GM19455 (cell line): Measurements from ENCODE around the gene INPP4B.

ENCODE experiments used
- ATAC-seq: cut with Tn5 transposase; IDR thresholded peaks from one replicate; pipeline ENCODE4 v1.9.1; 2021; ENCODE audit not compliant: unreplicated experiment

The INPP4B gene

DNA sequence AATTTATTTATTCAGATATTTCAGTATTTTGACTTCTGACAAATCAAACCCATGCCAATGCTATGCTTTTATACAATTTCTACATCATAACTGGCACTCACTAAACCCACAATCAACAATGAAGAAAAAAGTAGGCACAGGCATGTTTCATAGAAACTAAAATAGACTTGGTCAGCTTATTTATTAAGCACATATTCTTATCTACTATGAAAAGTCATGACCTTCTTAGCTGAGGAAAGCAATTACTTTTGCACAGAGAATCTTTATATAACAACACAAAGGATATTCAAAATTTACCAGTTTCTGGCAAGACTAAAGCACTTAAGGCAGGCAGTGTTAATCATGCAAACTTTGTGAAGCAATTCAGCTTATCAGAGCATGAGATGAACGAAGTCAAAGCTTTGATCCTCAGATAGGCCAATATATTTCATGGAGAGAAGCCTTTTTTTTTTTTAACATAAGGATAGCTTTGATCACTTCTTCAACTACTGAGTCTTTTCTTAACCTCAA lies 490.6 kb downstream of the INPP4B start:
- ATAC-seq = no peak

DNA sequence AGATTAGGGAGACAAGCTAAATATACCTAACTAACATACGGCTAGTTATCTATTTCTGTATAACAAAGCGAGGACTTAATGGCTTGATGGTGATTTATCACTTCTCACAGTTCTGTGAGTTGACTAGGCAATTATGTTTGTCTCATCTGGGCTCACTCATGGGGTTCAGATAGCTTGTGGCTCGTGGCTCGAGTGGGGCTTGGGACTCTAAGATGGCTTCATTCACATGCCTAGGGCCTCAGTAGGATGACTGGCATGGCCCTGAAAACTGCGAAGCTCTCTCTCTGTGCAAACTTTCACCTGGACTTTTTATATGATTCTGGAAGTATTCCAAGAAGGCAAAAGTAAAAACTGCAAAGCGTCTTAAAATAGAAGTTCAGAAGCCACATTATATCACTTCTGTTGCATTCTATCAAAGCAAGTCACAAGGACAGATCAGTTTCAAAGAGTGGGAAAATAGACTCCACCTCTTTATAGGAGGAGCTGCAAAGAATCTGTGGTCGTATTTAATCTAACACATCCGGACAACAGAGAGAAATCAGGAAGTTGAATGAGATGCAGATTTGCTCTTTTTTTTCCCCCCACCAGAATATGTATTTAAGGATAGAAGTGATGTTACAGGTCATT lies 491.2 kb downstream of the INPP4B start:
- no peak for ATAC-seq

DNA sequence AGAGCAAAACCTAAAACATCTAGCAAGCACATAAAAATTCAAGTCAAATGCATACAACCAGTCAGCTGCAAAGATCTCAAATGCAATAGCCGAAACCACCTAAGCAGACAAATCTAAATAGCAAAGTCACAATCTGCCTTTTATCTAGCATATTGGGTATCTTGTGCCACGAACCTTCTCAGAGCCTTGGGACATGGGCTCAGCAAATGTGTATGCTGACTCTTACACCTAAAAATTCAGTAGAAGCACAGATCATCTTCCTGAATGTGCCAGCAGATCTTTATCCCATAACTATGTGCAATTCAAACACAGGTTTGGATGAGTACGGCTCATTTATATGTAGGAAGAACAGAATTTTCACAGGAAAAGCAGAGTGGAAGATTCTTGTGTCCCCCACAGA lies 492.1 kb downstream of the INPP4B start:
- no peak for ATAC-seq

DNA sequence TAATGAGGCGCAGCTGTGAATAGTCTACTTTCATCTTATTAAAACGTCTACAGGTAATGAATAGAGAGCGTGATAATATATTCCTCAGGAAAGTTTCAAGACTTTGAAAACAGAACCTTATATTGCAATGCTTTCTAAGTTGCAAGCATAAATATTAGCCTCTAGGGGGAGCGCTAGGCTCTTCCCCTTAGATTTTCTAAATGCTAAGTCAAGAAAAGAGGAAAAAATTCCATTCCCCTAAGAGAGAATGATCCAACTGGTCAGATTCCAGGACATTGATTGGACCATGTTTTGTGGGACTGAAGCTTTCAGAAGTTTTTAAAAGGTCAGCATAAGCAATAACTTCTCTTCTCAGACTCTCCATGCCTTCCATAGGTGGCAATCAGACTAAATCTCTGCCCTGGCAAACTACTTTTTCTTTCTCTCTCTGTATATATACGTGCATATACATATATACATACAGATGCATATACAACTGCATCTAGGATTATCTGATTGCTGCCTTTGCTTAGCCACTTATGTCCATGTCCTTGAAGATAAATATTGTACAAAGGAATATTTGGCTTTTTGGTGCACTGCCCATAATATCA lies 492.9 kb downstream of the INPP4B start:
- ATAC-seq = peak; percentile 73

DNA sequence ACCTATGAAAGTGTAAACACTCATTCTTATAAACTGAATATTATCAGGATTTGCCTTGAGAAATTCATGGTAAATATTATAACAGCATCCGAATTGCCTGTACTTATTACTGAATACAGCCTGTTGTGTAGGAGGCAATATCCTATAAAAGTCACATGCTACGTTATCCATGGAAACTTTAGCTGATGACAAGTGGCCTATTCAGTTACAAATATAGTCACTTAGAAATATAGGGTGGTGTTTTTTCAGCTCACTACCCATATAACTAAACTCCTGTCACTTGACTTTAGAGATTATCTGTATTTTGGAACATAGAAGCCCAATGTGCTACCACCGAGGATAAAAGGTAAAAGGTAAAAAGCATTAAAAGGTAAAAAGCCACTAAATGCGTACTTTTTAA lies 493.4 kb downstream of the INPP4B start:
- ATAC-seq = no peak

DNA sequence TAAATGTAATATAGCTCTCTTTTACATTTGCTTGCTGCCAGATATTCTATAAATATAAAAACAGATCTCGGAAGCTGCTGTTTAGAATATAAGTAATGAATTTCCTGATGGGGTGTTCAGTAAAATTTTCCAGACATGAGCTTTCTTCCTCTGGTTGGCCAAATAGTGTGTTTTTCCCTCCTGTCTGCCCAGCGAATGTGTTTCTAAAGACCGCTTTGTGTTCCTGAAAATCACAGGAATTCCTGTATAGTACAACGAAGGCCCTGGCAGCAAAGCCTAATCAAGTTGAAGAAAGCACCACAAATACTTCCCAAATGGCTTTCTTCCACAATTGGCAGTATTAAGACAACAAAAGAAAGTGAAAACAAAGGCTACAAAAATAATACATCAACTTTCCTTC lies 494.1 kb downstream of the INPP4B start:
- no peak for ATAC-seq

DNA sequence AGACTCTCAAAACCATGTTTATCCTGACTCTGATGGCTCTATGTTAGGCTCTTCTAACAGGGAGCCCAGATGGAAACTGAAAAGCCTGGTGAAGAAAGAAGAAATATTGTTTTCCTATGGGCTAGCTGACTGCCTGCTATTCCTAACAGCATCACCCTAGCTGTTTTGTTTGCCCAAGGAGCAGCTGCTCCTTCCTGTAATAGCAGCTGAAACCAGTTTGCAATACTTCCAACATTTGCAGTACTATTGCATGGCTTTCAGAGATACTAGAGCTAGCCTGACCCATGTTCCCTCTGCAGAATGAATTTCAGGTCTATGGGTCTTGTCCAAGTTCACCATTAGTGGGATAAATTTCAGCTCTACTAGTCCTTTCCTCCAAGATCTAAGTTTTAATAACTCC lies 495.2 kb downstream of the INPP4B start:
- ATAC-seq = no peak

DNA sequence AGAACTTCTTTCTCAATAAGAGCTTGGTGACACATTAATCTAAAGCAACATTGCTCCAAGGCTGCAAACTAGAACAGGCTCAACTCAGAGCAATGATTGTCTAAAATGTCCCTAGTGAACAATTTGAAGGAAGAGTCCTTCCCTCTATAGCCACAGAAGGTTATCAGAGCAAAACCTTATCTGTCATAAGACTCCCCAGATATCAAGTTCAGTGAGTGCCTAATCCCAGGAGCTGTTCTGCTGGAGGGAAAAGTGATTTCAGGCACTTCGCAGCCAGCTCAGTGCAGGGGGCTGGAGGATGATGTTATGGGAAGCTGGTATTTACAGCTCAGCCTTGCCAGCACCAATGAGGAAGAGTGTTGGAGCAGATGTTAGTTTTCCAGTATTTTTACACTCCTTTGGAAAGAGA lies 497.5 kb downstream of the INPP4B start:
- ATAC-seq = no peak

DNA sequence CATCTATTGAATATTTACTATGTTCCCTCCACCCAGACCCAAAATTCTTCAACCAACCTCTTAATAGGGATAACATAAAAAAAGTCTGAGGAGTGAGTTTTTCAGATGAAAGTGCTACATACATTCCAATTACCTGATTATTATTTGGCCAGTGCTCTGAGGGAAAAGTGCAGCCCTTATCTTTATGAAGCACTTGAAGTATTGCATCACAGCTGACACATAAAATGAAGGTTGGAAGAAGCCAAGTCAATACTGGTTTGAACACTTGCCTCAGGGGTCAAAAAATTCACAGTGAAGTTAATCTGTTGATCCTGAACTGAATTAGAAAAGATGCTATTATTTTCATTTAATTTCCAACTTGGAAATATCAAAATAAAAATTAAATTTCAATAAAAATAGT lies 498.9 kb downstream of the INPP4B start:
- no peak for ATAC-seq

DNA sequence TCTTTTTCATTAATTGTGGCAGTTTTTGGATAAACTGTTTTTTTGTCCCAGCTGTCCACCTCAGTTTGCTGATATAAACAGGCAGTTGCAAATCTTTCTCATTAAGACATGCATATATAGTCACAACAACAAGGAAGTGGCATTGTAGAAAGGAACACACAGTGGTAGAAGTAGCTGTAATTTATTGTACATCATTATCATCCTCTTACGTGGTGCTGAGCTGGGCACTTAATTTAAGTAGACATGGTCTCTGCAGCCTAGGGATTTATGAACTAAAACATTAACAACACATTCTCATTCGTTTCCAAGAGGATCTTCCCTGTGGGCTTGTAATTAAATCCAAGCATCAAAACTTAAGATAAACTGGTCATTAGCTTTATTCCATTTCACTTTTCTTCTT lies 500.2 kb downstream of the INPP4B start:
- no peak for ATAC-seq

DNA sequence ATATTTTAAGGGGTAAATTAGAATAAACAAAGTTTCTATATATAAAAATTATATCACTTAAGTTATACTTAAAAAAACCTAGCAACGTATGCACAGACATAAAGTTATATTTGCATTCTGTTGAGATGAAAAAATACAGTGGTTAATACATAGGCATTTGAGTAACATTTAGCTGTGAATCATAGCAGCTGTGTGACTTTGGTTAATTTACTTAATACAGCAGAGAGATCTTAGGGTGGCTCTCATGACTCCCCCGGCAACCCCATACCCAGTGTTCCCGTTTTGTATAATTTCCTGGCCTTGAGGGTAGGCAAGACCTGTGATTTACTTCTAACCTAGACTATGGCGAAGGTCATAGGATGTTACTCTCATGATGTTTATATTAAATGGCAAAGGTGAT lies 504.8 kb downstream of the INPP4B start:
- ATAC-seq = no peak

DNA sequence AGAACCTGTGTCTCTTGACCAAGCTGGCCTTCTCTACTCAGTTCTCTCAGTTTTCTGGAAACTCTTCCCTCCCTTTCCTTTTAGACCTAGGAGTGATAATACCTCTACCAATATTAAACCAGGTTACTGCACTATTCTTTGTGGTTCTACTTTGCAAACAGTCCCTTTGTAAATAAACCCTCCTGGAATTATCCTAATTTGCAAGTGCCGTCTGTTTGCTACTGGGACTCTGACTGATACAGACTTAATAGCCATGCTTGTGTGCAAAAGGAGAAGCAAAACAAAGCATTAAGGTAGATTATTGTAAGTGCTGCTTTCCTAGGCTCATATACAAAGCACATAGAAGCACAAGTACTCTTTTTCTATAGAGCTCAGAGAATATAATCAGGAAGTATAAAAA lies 507.0 kb downstream of the INPP4B start:
- no peak for ATAC-seq

DNA sequence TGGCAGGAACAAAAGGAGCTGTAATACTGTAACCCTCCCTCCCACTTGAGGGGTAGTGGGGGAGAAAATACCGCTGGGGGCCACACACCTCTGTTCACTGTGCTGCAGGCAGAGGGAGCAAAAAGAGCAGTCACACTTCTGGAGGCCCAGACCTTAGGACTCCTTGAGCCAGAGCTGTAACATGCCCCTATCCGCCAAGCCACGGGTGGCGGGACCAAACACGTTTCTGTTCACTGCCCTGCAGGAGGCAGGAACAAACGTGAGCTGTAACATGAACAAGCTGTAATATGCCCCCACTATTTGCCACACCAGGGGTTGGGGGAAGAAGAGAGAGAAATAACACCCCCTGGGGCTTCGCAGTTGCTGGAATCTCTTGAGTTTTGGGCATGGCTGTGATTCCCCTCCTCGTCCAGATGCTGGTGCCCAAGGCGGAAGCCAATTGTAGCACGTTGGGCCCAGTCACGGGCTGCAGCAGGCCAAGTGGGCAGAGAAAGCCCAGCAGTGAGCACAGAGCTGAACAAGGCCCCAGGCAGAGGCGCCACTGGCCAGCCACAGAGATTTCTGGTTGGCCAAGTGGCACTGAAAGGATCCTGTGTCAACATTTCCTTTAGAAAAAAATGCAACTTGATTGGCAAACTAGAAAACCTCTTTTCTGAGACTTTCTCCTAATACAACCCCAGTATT lies 509.7 kb downstream of the INPP4B start:
- ATAC-seq = no peak

DNA sequence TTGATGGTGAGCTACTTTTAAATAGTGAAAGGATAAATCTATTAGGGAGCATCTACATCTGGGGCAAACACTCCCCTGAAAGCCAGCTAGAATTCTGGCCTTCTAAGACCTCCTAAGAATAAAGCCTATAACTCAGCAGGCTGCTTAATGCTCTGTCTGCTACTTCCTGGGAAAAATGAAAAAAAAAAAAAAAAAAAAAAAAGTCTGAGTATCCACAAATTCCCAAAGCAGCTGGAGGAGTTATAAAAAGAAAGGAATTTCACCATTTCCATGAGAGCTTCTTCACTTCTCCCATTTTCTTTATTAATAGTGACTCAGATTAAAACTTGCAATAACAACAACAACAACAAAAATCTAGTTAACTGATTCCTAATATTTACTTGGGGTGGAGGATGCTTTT lies 511.2 kb downstream of the INPP4B start:
- no peak for ATAC-seq

DNA sequence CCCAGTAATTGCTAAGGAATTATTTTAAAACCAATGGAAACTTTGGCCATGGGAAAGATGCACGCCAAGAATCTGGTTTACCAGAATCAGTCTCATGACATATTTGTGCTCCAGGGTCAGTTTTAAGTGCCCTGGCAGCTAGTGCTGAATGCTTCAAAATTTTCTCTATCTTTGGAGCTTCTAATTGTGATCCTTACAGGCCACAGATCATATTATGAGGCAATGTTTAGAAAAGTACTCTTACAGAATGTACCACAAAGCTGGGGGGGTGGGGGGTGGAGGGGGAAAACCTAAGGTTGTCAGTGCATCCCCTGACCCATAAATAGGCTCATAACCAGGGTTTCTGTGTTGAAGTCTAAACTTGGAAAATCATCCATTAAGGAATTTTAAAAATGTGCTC lies 514.5 kb downstream of the INPP4B start:
- ATAC-seq = no peak

DNA sequence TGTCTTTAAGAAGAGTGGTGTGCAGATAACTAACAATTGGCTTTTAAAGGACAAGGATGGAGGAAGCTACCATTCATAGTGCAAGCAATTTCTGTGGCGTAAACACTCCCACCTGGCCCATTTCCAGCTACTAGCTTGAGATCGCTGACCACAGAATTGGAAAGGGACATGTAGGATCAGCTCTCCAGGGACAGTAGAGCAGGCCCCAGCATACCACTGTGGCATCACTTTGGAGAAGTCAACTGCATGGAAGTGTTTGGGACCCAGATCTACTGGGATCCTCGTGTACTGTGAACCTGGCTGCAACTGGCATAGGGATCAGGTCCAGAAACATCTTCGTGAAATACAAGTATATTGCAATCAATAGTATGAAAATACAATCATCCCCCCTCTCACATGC lies 515.0 kb downstream of the INPP4B start:
- no peak for ATAC-seq

DNA sequence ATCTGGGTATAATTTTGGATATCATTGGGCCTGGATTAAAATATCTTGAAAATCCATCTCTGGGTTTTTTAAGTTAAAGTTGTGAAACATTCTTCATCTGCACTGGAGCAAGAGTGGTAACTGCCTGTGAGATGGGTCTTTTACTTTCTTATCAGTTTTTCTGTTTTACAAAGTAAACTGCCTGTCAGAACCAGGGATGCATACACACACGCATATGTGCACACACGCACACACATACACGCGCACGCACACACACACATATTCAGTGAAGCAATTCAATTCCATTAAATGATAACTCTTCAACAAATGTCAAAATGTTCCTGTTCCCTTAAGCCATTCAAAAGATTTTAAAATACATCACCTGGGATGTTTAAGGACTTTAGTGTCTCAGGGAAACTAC lies 515.8 kb downstream of the INPP4B start:
- ATAC-seq = no peak

DNA sequence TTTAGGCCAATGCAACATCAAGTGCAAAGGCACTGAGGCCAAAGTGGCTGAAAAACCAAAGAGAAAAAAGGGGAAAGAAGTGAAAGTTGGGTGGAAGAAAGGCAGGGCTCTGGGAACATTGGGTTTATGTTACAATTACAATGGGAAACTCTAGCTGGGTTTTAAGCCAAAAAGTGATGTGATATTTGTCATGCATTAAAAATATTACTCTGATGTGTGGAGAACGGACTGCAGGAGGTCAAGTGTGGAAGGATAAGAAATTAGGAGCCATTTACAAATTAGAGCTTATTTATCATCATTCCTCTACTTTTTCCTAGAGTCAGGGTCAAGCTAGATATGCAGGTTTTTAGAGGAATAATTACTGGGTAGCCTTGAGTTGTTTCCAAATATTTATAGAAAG lies 516.8 kb downstream of the INPP4B start:
- no peak for ATAC-seq

DNA sequence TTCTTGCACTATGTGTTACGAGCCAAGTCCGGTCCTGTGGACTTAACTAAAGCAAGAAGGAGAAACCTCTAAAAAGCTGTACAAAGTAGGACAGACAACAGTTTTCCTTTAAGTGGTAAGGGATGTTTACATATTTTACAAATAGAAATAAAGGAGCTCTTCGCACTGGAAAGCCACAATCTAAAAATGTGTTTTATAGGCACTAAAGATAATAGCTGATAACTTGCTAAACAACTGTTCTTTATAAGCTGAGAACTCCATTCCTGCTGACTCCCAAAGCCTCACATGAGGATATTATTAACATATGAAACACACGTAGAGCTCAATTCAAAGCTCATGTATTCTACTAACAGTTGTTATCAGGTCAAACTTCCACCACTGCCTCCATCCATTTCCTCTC lies 519.9 kb downstream of the INPP4B start:
- no peak for ATAC-seq

DNA sequence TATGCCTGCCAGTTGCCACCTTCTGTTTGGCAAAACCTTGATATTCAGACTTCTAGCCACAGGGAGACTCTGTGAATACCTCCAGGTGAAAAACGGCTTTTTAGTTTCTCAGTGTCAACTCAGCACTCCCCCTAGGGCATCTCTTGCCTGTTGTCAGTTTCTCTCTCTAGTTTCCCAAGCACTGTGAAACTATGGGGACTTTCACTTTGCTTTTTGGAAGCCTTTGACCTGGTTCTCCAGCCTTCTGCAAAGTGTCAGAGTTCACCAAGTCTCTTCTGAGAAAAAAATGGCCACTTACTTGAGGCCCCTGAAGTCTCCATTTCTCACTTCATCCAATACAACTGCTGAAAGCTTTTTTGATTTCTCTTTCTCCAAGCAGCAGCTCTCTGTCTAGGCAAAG lies 521.5 kb downstream of the INPP4B start:
- no peak for ATAC-seq

DNA sequence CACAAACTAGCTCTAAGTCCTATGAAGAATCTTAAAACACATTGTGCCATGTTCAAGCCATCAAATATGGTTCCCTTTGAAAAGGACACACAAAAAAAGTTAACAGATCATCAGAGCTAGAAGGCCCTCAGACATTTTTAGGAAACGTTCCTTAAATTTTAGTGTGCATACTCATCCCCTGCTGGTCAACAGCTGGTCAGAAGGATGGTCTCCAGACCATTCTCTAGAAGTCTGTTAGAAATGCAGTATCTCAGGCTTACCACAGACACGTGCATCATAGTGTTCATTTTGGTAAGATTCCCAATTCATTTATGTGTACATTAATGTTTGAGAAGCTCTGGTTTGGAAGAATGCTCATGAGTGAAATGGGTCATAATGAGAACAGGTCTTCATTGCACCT lies 523.1 kb downstream of the INPP4B start:
- ATAC-seq = no peak

DNA sequence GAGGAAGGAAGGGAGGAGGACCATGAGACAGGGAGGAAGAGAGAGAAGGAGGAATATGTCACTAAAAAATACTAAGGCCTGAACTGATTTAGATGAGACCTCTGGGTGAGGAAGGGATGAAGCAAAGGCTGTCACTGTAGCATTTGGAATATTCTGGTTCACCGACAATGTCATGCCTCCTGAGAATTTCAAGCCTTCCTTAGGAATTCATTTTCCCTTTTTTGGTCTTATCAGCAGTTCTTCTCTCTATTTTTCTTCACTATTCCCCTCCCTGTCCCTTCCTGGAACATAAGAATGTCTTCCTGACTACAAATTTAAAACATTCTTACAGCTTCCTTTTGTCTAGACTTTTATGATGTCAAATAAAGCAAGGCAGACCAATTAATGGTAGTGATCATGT lies 527.8 kb downstream of the INPP4B start:
- ATAC-seq = no peak

DNA sequence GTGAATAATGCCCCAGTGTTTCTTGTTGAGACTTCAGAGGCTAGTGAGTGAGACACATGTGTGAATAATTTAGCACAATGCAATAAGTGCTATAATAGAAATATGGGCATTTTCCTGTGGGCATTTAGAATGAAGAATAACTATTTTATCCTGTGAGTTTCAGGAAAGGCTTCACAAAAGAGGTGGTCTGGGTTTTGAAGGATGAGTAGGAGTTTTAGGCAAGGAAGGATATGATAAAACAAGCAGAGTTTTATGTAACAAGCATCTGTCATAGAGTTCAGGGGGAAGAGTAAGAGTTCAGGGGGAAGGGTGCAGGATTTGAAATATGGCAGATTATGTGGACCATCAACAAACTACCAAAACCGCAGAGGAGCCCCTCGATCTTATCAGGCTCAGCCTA lies 529.2 kb downstream of the INPP4B start:
- no peak for ATAC-seq
